ENCODE data around the gene MIER2.

The MIER2 gene

GRCh38 chr19:288911-289310, 55.7 kb downstream of the MIER2 start:
- POLR2A ChIA-PET (ENCODE audit: low non-redundant PET), result no interaction called here
- CTCF ChIA-PET, result no interaction called here
- TF ChIP-seq CTCF (conservative IDR thresholded peaks at IDR 0.05; ENCODE audit: low read depth), result no peak
- DNase-seq (ENCODE audit: low spot score), result no peak
- H3K27ac ChIP-seq, result peak overlapping the region; percentile 92

GRCh38 chr19:287381-287871, 57.2 kb downstream of the MIER2 start:
- H3K27ac ChIP-seq, result peak overlapping the region; percentile 92
- ChIA-PET CTCF (interaction anchor here (0.7 kb wide), 1 partner anchor 115 kb away, joined by 4 read pairs; no protein-coding TSS in a partner anchor), POLR2A (ENCODE audit: low non-redundant PET) (no interaction called here)
- DNase-seq (ENCODE audit: low spot score), result no peak
- no peak for TF ChIP-seq CTCF (conservative IDR thresholded peaks at IDR 0.05; ENCODE audit: low read depth)

- CTCF ChIA-PET, result no interaction called here
- DNase-seq (ENCODE audit: low spot score), result no peak
- H3K27ac ChIP-seq, result no peak overlapping the region
- no peak for TF ChIP-seq CTCF (conservative IDR thresholded peaks at IDR 0.05; ENCODE audit: low read depth)
- POLR2A ChIA-PET (ENCODE audit: low non-redundant PET), result no interaction called here
These were observed 61.2 kb downstream of the MIER2 start for GRCh38 chr19:283395-283794.

- H3K27ac ChIP-seq, result no peak overlapping the region
- no peak for DNase-seq (ENCODE audit: low spot score)
- CTCF ChIA-PET, result no interaction called here
- POLR2A ChIA-PET (ENCODE audit: low non-redundant PET), result no interaction called here
- TF ChIP-seq CTCF (conservative IDR thresholded peaks at IDR 0.05; ENCODE audit: low read depth), result no peak
These were observed 62.1 kb downstream of the MIER2 start for GRCh38 chr19:282501-282900.

GRCh38 chr19:281992-282391, 62.6 kb downstream of the MIER2 start:
- CTCF ChIA-PET, result no interaction called here
- TF ChIP-seq CTCF (conservative IDR thresholded peaks at IDR 0.05; ENCODE audit: low read depth), result no peak
- POLR2A ChIA-PET (ENCODE audit: low non-redundant PET), result no interaction called here
- no peak overlapping the region for H3K27ac ChIP-seq
- no peak for DNase-seq (ENCODE audit: low spot score)

- ChIA-PET CTCF (no interaction called here), POLR2A (ENCODE audit: low non-redundant PET) (no interaction called here)
- DNase-seq (ENCODE audit: low spot score), result no peak
- no peak overlapping the region for H3K27ac ChIP-seq
- no peak for TF ChIP-seq CTCF (conservative IDR thresholded peaks at IDR 0.05; ENCODE audit: low read depth)
These were observed 63.3 kb downstream of the MIER2 start for GRCh38 chr19:281156-281853.

Data from RWPE1 (cell line).